Raji (cell line): Measurements from ENCODE around the gene FHIT.

ENCODE experiments used
- POLR2A ChIP-seq: IDR thresholded peaks from 2 replicates; pipeline ENCODE4 v1.6.1; 2011; ENCODE audit warnings: low read depth, low read length, control low read depth; ENCODE audit not compliant: insufficient read depth

FHIT gene

GRCh38 chr3:60967141-60967540 lies 284.1 kb downstream of the FHIT start:
- TF ChIP-seq POLR2A = no peak

DNA sequence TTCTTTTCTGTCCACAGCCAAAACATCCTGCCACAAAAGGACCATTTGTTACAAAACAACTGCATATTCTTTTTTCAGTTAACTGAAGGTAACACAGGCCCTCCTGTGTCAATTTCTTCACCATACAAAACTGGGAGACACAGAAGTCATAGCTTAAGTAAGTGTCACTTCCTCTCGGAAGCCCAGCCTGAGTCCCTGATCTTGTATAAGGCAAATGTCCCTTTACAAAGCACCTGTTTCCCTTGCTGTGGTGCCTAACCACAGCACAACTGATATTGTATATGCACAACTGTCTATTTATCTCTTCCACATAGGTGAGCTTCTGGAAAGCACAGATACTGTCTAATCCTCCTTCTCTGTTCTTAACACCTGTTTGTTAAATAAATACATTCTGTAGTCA lies 293.7 kb downstream of the FHIT start:
- no peak for TF ChIP-seq POLR2A

GRCh38 chr3:60956729-60957128 lies 294.5 kb downstream of the FHIT start:
- no peak for TF ChIP-seq POLR2A

DNA sequence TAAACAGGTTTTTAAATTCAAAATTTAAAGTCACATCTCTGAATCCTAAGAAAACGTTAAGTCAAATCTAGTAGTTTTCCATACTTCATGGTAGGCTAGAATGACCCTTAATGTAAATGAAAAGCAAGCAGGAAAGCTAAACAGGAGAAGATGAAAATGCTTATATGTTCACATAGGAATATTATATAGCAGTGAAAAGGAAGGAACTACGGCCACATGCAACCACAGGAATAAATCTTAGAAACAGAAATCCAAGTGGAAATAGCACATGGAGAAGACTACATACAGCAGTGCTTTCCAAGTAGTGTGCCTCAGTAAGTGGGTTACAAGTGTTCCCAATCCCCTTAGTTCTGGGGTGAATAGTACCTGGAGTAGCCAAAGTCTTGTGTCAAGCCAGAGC lies 296.2 kb downstream of the FHIT start:
- no peak for TF ChIP-seq POLR2A

GRCh38 chr3:60954048-60954447 lies 297.2 kb downstream of the FHIT start:
- no peak for TF ChIP-seq POLR2A

GRCh38 chr3:60953351-60953750 lies 297.9 kb downstream of the FHIT start:
- no peak for TF ChIP-seq POLR2A

DNA sequence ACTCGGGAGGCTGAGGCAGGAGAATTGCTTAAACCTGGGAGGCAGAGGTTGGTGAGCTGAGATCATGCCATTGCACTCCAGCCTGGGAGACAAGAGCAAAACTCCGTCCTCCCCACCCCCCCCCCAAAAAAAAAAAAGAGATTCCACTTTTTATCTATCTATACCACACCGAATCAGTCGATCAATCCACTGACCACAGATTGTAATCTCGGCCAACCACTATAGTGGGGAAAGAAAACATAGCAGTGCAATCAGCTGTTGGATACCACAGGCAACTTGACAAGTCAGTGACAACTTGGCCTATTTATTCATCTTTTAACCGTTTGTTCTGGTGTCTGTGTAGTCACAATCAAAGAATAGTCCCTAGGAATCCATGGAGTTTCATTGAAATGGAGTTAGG lies 299.2 kb downstream of the FHIT start:
- no peak for TF ChIP-seq POLR2A

GRCh38 chr3:60949146-60949545 lies 302.1 kb downstream of the FHIT start:
- TF ChIP-seq POLR2A = no peak

- TF ChIP-seq POLR2A = no peak
These were observed 302.8 kb downstream of the FHIT start for GRCh38 chr3:60948488-60948887.

DNA sequence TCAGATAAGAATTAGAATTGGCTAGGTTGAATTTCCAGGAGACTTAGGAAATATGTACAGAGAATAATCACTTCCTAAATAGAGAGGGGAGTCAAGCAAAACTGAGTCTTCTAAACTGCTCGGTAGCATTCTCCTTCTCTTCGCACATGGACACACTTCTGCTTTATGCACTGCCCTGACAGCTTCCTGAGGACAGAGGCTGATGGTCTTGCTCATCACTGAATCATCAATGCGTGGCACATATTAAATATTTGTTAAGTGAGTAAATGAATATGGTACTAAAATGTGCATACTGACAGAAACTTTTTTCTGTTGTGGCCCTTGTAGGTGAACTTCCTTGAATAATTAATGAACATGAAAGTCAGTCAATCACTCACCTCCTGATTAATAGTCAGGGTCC lies 315.5 kb downstream of the FHIT start:
- TF ChIP-seq POLR2A = no peak

GRCh38 chr3:60933824-60934223 lies 317.4 kb downstream of the FHIT start:
- TF ChIP-seq POLR2A = no peak

- no peak for TF ChIP-seq POLR2A
These were observed 318.6 kb downstream of the FHIT start for GRCh38 chr3:60932643-60933042.

DNA sequence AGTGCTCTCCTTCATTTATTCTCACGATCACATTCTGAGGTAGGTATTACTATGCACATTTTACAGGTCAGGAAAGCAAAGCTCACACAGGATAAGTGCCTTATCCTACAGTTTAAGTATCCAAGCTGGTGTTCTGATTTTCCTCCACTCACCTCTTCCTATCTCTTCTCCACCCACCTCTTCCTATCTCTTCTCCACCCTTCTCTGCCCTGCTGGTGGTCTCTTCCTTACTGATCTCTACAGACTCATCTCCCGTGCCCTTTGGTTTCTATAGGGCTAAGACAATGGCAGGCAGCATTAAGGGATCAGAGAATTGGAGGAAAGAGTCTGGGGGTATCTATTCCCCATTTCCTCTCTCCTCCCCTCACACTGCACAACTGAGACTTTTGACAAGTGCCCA lies 319.1 kb downstream of the FHIT start:
- no peak for TF ChIP-seq POLR2A

- TF ChIP-seq POLR2A = no peak
These were observed 319.8 kb downstream of the FHIT start for GRCh38 chr3:60931452-60931851.

DNA sequence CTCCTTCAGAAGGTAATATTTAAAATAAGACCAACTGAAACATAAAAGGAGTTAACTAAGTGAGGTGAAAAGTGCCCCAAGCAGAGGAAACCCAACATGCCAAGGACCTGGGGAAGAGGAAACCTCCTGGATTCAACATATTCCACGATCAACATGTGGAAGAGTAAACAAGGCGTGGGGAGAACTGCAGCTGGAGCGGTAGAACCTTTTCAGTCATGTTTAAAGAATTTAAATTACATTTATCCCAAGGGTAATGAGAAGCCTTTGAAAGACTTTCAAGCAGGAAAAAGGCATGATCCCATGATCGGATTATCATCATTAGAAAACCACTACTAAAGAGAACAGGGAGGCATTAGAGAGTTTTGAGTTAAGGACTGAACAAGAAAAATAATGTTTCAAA lies 330.7 kb downstream of the FHIT start:
- TF ChIP-seq POLR2A = no peak

DNA sequence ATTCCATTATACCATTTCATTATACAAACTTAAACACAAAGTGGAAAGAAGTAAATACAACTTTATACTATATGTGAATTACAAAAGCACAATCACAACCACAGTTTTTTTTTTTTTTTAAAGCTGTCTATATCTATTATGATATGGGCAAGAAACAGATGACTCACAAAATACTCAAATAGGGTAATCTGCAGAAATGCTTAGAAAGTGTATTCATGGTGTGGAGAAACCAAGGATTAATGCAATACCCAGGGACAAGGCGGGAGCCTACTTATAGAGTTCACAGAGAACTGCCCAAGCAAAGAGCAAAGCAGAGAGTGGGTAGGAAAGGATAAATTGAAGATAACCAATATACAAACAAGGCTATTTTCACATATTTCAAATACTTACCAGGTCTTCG lies 332.0 kb downstream of the FHIT start:
- TF ChIP-seq POLR2A = no peak

DNA sequence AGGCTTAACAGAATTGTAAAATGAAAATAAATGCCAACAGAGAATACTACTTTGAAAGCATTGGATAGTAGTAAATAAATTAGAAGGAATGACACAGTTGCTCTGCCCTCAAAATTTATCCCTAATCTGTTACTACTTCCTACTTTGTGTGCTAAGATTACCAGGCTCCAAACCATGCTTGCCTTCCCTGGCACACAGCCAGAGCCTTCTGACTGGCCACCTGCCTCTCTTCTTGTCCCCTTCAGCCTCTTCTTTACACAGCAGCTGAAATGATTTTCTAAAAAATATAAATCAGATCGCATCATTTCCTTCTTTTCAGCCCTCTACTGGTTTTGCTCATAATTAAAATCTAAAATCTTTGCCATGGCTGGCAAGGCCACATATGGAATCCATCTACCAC lies 334.1 kb downstream of the FHIT start:
- TF ChIP-seq POLR2A = no peak

GRCh38 chr3:60916546-60916945 lies 334.7 kb downstream of the FHIT start:
- TF ChIP-seq POLR2A = no peak

GRCh38 chr3:60913474-60913873 lies 337.8 kb downstream of the FHIT start:
- TF ChIP-seq POLR2A = no peak

DNA sequence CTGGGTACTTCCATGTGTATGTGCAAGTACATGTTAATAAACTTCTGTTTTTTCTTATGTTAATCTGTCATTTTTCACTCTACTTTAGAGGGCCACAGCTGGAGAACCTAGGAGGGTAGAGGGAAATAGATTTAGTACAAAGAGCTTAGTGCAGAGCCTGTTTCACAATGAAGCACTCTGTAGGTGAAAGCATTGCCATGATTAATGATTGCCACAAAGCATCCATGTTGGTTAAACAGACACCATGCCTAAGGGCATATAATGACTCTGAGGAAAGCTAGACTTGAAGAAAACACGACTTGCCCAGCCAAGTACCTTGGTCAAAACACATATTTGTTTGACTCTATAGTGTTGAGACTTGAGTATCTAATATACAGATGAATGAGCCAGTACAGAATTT lies 338.4 kb downstream of the FHIT start:
- TF ChIP-seq POLR2A = no peak
